Ovary (tissue), 3 donors: ENCODE data around the gene CTIF.

Experiments used
- CTCF ChIP-seq, 3 donors: fragments of 450-650 bp in 2 of 3; fragments of 200-600 bp in 1 of 3; IDR thresholded peaks; one replicate each; pipeline versions ENCODE4 v1.5.1 to v1.8.0; 2016 to 2022; ENCODE audit warnings: antibody characterized with exemption in 3 of 3, mild to moderate bottlenecking in 1 of 3
- EP300 ChIP-seq: sonication (generic); formaldehyde crosslinking; IDR thresholded peaks from one replicate; pipeline ENCODE4 v1.6.1; 2017; ENCODE audit warnings: antibody characterized with exemption
- POLR2A ChIP-seq: fragments of 450-650 bp; IDR thresholded peaks from one replicate; pipeline ENCODE4 v1.6.1; 2017; ENCODE audit warnings: antibody characterized with exemption, mild to moderate bottlenecking, moderate library complexity
- donor health status: DM: no; HTN: no; CAD: no.

GRCh38 chr18:48902023-48902855 lies 363.4 kb downstream of the CTIF start:
- TF ChIP-seq CTCF (IDR thresholded peaks at IDR 0.05), result no peak
- TF ChIP-seq POLR2A, result no peak
- no peak for TF ChIP-seq EP300
